Hindlimb muscle (tissue), 1 donor: ENCODE results near the gene SIGMAR1. TPM values are rescaled to one million over a fixed set of nuclear protein-coding genes. Genes with fewer than 3 reads are reported as not detected.

Source experiments
- DNase-seq: peaks from one replicate; pipeline ENCODE4 v3.0.0-alpha.2; 2013
- polyA plus RNA-seq: library from polyadenylated mRNA; unstranded; fragments of 120-200 nt; gene quantifications from one replicate; pipeline ENCODE4 v1.2.1, GENCODE V29; 2013; ENCODE audit not compliant: insufficient read length

Gene SIGMAR1
- polyA plus RNA-seq, 1 donor = 52.0 TPM

DNA sequence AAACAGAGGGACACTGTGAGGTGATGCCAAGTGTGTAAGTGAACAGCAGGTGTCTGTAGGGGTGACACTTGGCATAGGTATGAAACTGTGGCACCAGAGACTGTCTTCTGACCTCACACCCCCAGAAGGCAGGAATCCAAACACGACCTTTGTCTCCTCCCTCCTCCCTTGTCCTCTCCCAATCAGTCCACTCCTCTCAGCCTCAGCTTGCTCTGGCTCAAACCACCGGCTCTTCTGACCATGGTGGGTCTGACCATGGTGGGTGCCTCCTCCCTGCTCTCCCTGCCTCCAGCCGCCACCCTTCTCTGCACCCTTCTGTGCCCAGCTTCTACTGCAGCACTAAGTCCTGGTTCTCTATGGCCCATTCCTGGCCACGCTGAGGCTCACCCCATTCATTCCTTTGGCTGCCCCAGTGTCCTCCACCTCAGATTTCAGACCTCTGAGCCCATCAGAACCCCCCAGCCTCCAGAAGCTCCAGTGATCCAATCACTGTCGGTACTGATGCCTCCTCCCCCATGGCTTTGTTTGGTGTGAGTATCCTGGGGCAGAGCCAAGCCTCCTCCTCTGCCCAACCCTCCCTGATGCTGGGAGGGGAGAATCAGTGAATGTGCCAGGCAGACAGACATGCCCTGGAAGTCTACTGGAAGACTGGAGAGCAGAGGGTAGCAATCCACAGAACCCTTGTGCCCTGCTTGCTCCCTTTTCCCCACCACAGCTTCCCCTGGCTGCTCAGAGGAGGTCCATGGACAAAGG lies 7.0 kb downstream of the SIGMAR1 start:
- DNase-seq = no peak

DNA sequence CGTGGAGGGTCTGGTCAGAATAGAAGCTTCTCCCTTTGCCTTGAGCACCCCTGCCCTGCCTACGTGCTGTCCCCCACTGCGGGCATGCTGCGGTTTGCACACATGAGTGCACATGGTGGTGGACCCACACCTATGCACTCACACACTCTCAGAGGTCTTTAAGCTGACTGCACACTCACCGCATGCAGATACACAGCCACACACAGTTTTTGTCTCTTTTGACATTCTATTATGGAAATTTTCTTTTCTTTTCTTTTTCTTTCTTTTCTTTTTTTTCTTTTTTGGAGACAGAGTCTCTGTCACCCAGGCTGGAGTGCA lies 8.1 kb downstream of the SIGMAR1 start:
- no peak for DNase-seq

DNA sequence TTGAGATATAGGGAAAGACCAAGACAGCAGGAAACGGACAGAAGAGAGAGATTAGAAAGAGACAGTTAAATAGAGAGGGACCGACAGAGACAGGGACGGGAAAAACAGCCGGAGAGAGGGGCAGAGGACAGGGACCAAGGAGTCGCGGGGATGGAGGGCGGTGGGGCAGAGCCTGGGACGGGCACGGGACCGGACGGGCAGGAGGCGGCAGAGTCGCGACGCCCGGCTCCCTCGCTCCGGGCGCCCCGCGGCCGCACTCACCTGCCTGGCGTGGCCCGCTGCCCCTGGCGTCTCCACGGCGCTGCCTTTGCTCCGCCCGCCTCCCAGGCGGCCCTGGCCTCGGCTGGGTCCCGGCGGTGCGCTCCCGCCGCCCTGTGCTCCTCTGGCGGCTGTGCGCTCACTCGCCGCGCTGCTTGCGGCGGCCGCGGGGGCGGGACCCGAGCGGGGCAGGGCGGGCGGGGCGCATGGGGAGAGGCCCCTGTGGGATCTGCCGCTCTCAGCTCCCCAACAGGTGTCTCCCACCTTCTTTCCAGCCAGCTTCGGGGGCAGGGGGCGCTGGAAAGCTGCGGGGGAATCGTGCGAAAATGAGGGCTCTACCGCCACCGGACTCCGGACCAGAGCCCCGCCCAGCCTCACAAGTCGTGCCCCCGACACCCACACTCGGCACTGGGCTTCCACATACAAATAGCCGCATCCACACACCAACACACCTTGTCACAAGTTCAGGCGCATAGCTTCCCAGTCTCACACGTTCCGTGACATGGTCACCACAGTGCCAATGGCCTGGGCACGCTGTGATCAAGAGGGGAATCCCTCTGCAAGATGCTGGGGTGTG lies 8.7 kb downstream of the SIGMAR1 start, which contains the start of gene ARID3C:
ARID3C (minus strand) TSS at position 411 of the 835 bp plus-strand sequence. CDS start 1,052 bp downstream, outside the sequence.
- no peak for DNase-seq

DNA sequence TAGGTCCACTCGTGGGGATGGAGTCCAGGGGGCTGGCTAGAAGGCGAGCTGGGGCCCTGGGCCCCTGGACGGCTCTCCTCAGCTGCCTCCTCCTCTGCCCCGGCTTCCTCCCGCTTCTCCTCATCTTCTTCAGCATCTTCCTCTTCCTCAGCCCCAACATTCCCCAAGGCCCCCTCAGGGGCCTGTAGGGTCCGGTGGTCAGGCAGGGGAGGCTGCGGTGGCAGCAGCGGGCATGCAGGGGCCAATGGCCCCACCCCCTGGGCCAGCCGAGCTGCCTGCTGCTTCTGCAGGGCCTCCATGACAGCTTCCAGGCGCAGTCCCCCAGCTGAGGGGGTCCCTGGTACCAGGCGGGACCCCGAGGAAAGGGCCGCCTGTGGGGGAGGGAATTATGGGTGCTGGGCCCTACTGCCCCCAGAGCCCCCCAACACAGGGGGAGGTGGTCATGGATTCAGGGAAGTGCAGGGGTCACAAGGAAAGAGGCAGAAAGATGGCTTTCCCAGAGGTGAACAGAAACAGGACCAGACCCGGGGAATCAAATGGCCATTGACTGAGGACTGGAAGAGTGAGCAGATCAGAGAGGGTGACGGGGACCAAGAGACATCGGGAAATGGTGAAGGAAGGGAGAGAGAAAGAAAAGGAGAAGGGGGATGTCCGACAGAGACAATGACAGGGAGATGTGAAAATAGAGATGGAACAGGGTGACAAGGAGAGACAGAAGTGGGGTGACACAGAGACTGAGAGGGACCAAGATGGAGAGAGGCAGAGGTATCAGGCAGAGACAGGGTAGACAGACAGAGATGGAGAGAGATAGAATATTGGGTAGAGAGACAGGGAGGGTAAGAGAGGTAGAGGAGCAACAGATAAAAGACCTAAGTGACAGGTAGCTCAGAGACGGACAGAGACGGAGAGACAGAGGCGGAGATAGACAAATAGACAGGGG lies 9.6 kb downstream of the SIGMAR1 start:
- DNase-seq = no peak

DNA sequence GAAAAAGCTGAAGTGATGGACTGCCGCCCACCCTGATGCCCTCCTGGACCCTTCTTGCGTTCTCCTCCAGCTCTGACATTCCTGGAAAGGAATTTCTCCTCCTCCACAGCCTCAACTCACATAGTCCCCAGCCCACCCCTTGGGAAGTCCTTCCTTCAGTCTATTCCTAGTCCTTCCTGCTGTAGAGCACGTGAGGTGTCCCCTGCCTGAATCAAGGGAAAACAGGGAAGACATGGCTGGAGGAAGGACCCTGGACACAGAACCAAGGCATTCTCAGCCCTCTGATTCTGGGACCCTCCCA lies 12.5 kb downstream of the SIGMAR1 start:
- DNase-seq = no peak

DNA sequence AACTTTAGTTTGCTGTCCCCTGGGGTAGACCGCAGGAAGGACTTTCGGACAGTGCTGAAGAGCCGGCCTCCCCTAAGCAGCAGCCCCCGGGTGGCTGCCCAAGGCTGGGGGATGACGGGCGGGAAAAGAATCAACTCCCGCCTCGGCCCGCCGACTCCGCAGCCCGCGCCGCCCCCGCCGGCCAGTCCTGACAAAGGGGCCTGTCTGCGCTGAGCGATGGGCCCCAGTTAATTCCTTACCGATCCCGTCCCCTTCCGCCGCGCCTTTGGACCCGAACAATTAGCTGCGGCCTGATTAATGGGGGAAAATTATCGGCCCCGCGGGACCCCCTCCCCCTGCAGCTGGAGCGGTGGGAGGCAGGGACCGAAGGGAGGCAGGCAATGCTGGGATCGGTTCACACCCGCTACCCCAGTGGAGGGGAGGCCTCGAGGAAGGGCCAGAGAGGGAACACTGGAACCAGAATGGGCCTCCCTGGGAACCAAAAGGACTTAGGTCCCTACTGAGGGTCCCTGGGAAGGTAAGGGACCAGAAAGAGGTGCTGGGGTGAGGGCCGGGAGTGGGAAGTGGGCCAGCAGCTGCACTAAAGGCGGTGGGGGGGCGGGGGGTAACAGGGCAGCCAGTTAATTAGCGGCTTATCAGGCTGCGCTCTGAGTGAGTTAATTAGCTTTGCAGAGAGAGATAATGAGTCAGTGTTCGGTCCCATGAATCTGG lies 13.0 kb downstream of the SIGMAR1 start:
- no peak for DNase-seq

DNA sequence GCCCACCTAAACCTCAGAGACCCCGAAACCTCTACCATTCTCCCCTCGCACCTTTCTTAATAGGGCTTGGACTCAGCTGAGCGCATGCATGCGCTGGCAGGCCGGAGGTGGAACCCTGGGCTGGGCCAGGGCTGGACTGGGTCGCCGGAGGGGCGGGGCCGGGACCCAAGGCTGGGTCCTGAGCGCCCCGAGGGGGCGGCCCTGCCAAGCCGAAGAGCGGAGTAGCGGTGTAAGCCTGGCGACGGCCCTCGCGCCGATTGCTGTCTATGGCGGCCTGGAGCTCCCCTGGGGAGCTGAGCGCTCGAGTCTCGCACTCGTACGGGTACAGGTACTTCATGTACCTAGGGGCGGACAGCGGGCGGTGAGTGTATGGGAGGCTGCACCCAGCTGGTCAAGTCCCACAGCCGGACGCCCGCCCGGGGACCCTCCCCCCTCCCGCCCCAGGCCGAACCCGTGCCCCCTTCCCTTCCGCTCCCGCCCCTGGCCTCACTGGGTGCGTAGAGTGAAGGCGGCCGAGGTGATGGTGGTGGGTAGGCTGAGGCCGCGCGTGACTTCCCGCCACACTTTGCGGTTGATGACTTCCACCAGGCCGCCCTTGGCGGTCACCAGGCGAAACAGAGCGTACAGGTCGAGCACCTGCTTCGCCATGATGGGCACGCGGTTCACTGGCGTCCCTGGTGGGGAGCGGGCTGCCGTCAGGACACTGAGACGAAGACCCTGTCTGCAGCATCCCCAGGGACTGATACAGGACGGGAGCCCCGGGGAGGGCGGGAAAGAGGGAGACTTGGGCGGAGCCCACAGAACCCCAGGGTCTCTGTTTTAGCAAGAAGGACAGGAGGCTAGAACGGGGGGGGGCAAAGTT lies 14.0 kb downstream of the SIGMAR1 start:
- DNase-seq = no peak

DNA sequence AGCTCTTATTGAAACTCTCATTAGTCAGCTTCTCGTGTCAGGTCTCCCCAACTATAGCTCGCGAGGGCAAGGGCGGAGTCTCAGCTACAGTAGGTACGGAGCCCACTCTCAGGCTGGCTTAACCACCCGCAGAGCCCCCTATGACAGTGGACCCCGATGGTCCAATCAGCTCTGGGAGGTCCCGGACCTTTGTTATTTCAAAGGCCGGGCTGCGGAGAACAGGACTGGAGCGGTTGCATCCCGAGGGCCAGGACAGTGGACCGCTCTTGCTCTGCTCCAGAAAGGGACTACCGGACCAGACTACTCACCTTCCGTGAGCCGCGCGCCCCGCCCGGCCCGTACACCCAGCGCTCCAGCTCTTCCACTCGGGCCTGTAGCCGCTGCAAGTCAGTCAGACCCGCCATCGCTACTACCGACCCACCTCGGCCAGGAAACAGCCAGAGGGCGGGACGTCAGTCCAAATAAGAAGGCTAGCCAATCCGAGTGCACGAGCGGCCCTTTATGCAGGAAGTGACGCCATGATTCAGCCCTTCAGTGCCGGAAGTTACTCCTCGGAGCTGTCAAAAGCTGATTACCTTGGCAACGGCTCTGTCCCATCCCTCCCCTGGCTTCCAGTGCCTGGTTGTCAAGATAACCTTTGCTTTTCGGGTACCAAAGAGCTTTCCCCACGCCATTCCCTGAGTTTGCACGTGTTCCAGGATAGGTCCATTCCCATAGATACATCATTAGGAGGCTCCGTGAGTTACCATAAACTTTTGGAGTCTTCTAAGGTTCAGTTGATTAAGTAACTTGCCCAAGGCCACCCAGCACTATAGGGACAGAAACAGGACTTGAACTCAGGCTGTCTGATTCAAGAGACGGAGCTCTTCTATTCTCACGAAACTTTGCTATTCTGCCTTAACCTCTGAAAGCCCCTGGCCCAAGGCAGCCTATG lies 17.3 kb downstream of the SIGMAR1 start, which contains the start of gene DCTN3:
DCTN3 (minus strand) TSS at position 435 of the 934 bp plus-strand sequence; CDS start at position 404, 31 bp downstream.
- peak; percentile 93 for DNase-seq

DNA sequence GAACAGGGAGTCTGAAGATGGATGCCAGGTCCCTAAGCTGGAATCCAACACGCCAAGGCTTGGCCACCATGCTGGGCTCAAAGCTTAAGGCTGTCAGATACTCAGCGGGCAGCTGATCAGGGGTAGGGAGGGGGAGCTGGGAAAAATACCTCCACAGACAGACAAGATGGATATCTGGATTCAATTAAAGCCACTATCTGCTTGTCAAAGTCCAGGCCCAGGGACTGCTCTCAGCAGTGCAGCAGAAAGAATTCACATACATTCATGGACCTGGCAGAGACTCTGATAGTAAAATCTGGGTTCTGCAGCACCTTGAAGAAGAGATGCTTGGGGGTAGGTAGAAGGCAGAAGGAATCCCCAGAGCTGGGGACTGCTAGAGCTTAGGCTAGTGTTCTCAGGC lies 22.5 kb downstream of the SIGMAR1 start:
- no peak for DNase-seq

DNA sequence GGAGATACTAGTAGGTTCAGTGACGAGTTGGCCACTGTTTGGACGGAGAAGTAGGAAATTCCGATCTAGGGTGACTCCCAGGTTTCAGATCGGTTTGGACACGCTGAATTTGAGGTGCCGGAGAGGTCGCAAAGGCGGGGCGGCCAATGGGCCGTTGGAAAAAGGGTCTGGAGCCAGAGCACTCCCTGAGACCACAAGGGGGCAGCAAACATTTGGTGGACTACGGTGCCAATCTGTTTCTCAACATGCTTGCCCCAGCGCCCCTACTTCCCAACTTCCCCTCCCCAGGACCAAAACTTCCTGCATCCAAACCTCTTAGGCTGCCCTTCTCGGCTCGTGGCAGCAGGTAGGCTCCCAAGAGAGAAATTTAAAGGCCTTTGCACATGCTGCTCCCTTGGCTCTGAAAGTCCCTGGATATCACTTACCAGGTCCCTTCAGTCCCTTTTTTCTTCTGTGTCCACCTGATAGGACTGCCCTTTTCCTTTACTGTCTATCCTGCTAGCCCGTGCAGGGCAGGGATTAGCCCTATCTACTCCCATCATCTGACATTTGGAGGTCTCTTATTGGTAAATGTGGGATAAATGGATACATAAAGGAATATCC lies 24.7 kb downstream of the SIGMAR1 start:
- DNase-seq = peak; percentile 83

DNA sequence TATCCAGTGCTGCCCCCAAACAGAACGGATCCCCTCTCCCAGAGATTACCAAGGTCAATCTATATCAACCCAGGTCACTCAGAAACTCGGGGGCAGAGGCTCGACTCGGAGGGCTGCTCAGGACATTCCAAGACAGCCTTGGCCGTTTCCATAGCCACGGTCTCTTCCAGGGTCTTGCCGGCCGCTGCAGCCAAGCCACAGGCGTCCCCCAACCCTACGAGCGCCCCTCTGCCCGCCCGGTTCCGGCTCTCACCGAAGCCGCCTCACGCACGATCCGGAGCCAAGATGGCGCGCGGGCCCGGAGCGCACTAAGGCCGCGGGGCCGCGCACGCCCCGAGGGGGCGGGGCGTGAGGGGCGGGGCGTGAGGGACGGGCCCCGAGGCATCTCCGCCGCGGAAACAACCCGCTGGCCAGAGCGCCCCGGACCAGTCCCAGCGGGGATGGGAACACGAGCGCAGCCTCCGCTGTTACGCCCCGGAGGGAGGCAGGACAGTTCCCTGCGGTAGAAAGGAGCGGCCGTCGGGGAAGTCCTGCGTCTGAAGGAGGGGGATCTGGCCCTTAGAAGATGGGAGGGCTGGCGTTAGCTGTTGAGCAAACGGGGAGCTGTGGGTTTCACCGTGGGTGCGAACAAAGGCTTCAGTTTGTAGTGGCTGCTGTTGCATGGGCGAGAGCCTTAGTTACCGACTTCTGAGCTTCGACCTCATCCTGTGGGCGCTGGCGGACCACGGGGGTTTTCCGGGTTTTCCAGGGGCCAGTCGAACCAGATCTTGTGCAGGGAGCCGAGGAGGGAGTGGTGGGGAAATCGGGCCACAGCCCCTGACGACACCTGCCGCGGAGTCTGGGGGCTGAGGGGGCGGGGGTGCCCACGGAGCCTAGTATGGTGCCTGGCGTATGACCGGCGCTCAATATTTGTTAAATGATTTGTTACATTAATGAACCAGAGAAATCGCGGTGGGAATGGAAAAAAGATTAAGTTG lies 25.5 kb downstream of the SIGMAR1 start, which contains the start of gene RPP25L:
RPP25L (minus strand) TSS at position 287 of the 977 bp plus-strand sequence. CDS start 801 bp downstream, outside the sequence.
- peak; percentile 95 for DNase-seq

DNA sequence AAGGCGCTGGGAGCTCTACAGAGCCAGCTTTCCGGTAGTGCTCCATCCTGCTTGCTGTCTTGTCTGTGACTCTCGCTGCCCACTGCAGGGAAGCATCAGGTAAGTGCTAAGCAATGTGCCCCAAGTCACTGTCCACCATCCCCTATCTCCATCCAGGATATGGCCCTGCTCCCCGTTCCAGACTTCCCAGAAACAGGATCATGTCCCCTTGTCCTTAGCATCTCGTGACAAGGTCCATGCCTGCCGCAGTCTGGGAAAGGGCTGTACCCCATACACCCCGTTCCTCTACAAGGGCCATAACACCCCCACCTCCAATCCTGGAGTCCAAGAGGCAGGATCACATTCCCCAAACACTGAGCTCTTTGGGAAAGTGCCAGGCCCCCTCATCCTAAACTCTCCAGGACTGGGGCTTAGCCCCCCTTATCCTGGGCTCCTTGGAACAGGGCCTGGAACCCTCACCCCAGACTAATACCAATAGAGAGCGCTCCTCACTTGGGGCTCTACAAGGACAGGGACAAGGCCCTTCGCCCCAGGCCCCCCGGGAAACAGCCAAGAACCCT lies 26.3 kb downstream of the SIGMAR1 start:
- peak; percentile 34 for DNase-seq

DNA sequence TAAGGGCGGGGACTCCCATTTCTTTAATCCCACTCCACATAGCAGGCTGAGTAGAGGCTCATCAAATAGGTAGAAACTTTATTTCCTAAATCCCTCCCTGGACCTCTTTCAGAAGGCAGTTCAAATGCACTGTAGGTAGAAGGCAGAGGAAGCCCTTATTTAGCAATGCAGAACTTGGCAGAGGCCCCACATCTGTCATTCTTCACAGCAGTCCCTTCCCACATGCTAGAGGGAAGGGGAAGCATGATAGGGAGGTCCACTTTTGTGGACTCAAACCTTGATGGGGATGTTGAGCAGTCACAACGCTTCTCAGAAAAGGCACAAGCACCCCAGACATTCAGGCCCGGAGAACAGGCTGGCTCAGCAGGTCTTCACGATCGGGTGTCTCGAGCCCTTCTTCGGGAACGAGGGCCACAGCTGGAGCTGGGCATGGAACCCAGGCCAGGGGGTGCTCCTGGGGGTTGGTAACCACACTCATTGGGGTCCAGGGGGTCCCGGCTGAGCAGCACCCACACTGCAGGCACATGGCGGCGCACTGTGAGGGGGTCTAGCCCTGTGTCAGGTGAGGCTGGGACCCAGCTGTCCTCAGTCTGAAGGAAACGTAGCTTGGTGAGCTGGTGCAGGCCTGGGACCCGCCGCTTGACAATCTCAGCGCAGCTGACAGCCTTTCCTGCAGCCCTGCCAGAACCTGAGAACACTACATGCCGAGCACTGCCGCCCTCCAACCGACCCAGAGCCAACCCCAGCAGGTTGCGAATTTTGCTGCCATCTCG lies 27.0 kb downstream of the SIGMAR1 start:
- no peak for DNase-seq

DNA sequence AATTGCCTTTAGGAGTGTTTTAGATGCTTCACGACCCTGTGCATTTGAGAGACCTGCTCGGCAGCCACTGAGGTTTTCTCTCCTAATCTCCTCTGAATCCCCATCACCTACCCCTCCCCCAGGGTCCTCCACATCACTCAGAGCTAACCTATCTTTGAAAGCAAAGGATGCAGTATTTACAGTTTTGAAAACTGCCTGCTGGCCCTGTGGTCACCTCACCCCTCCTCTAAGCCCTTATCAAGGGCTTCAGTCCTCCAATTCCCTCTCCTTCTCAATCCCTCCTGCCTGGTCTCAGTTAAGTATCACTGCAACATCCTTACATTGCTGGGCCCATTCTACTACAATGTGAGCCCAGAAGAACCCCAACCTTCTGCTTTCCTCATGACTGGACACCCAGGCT lies 30.3 kb downstream of the SIGMAR1 start:
- no peak for DNase-seq

DNA sequence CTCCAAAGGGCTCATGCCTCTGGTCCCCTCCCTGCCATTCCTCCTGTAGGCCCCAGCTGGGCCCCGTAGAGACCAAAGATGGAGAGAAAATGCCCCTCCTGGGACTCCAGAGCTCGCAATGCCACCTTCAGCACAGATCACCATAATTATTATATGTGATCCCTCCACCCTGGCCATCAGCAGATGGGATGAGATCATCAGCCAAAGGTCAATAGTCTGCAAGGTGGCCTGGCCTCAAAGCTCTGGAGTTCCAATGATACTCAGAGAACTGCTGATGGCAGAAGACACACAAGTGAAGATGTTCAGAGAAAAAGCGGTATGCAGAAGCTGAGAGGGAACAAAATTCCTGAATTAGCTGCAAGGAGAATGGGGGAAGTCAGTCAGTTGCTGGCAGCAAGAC lies 30.7 kb downstream of the SIGMAR1 start:
- DNase-seq = no peak

DNA sequence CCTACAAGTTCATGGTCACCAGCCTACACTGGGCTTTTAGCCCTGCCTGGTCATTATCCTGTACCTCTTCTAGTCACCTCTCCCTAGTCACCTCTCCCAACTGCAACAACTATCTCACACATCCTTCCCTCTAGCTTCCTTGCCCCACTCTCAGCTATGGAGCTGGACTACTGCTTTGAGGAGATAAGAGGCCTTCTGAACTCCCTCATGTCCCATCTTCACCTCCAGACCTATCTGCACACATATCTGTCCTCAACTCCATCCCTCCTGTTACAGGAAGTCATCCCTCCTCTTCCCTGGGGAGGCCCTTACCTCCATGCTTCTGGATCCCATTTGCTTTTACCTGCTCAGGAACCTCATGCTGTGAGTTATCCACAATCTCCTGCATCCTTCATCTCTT lies 31.4 kb downstream of the SIGMAR1 start:
- no peak for DNase-seq
